Measurements from ENCODE around the gene MFRP. TPM values are rescaled to one million over a fixed set of nuclear protein-coding genes. Genes with fewer than 3 reads are reported as not detected.

Gene MFRP
- polyA plus RNA-seq, 1 of the 3 experiments (the other 2 are of a cell fraction) = not detected

- Histone ChIP-seq H3K4me2 (peak overlapping the region; percentile 24; the same call in 1 of the 2 replicates), H3K27me3 (ENCODE audit: insufficient read depth) (no peaks in the 10 kb centered on the region), H3K4me1 (ENCODE audit: control insufficient read depth in 1 of 2, insufficient read depth in 2 of 2, low read depth in 1 of 2, low read length in 1 of 2) (peaks cover 12 to 31% of the 10 kb centered on the region in 2 experiments; a peak in 2 of 4 replicates), H2AFZ (ENCODE audit: low read depth) (no peak overlapping the region), H3K36me3 (replicated peaks in 1 of 2; ENCODE audit: control insufficient read depth in 1 of 2, insufficient read depth in 2 of 2, low read length in 1 of 2) (no peaks in the 10 kb centered on the region), H3F3A (replicated peaks; ENCODE audit: insufficient read depth) (peaks cover 11% of the 10 kb centered on the region), H3K9me3 (no peaks in the 10 kb centered on the region), H4K20me1 (ENCODE audit: insufficient read depth) (no peaks in the 10 kb centered on the region), H3K9ac (no peak overlapping the region), H3K9me2 (no peaks in the 10 kb centered on the region), H3K79me2 (ENCODE audit: insufficient read depth) (no peaks in the 10 kb centered on the region), H3K4me3 (ENCODE audit: low read depth in 2 of 2, low read length in 1 of 2) (peak overlapping the region in 1 of 2 experiments; percentile 55; a peak in 1 of 4 replicates), H3K27ac (ENCODE audit: low read depth in 2 of 2, low read length in 1 of 2) (no peak overlapping the region)
- peak; percentile 16 for DNase-seq
- 93% methylated on average over 9 of the region's 14 CpGs for WGBS (ENCODE audit: low lambda C conversion rate)
- ChIA-PET POLR2A (interaction anchor here (1.1 kb wide), 1 partner anchor 210 kb away, joined by 3 read pairs; no protein-coding TSS in a partner anchor), CTCF (interaction anchor here (0.6 to 4.8 kb wide), 11 partner anchors 11 to 173 kb away, joined by 3 to 18 read pairs (median 7); partner anchors contain the start of gene CBL)
- no peak for TF ChIP-seq USF1 (IDR thresholded peaks at IDR 0.05; ENCODE audit: borderline replicate concordance, low read depth)
- TF ChIP-seq FOSL2 (IDR thresholded peaks at IDR 0.05; ENCODE audit: borderline replicate concordance, low read depth) = no peak
- no peak for TF ChIP-seq JUND (IDR thresholded peaks at IDR 0.05)
- TF ChIP-seq YY1 (IDR thresholded peaks at IDR 0.05; ENCODE audit: low read depth) = no peak
- TF ChIP-seq RAD21 (IDR thresholded peaks at IDR 0.05; ENCODE audit: low read length) = no peak
- TF ChIP-seq RFX5 (IDR thresholded peaks at IDR 0.05; ENCODE audit: low read length) = no peak
- no peak for TF ChIP-seq TCF12 (IDR thresholded peaks at IDR 0.05)
- no peak for TF ChIP-seq TEAD4 (IDR thresholded peaks at IDR 0.05; ENCODE audit: borderline replicate concordance, insufficient read depth)
- TF ChIP-seq FOXJ3 (CRISPR knock-in tag; IDR thresholded peaks at IDR 0.05) = no peak
- no peak for TF ChIP-seq NRF1 (IDR thresholded peaks at IDR 0.05; ENCODE audit: low read depth, low read length)
- no peak for TF ChIP-seq GABPA (IDR thresholded peaks at IDR 0.05; ENCODE audit: low read depth)
- no peak for TF ChIP-seq REST (IDR thresholded peaks at IDR 0.05; ENCODE audit: low read depth, low read length)
- TF ChIP-seq ELF1 (IDR thresholded peaks at IDR 0.05) = no peak
- TF ChIP-seq RCOR1 (IDR thresholded peaks at IDR 0.05; ENCODE audit: low read length) = no peak
- no peak for TF ChIP-seq GATA2 (CRISPR knock-in tag; IDR thresholded peaks at IDR 0.05)
Observed at GRCh38 chr11:119317592-119318239, 28.8 kb downstream of the MFRP start.
